ENCODE results near the gene ELN. TPM values are rescaled to one million over a fixed set of nuclear protein-coding genes. Genes with fewer than 3 reads are reported as not detected.

ELN gene
- polyA plus RNA-seq, 1 donor (not counting 4 experiments of a cell fraction or from before 2014, with no cell fraction given): not detected

DNA sequence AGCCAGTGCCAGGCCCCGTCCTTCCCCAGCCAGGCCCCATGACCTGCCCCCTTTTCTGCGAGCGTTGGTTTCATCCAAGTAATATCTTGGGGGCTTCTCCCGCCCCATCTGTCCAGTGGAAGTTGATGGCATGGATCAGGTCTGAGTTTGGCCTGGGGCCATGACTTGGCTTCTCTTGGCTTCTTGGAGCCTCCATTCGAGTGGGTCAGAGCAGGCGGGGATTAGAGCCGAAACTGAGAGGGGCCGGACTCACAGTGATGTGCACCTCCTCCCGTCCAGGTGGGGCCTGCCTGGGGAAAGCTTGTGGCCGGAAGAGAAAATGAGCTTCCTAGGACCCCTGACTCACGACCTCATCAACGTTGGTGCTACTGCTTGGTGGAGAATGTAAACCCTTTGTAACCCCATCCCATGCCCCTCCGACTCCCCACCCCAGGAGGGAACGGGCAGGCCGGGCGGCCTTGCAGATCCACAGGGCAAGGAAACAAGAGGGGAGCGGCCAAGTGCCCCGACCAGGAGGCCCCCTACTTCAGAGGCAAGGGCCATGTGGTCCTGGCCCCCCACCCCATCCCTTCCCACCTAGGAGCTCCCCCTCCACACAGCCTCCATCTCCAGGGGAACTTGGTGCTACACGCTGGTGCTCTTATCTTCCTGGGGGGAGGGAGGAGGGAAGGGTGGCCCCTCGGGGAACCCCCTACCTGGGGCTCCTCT, 40.6 kb downstream of the ELN start:
- Histone ChIP-seq H3K9ac (ENCODE audit: control insufficient read depth, extremely low read depth, insufficient read depth, low read length) (no peak overlapping the region), H4K20me1 (ENCODE audit: control insufficient read depth, extremely low read depth, insufficient read depth, low read length) (no peaks in the 10 kb centered on the region), H3K4me2 (ENCODE audit: control insufficient read depth, extremely low read depth, insufficient read depth, low read depth, low read length) (no peak overlapping the region), H3K4me3 (ENCODE audit: control insufficient read depth in 2 of 3, extremely low read depth in 1 of 3, insufficient read depth in 2 of 3, low read depth in 1 of 3, low read length in 3 of 3) (no peak overlapping the region), H3K27ac (ENCODE audit: control insufficient read depth, insufficient read depth, low read length) (no peak overlapping the region), H3K79me2 (ENCODE audit: control insufficient read depth, insufficient read depth, low read length) (no peaks in the 10 kb centered on the region), H3K4me1 (ENCODE audit: control insufficient read depth, extremely low read depth, insufficient read depth, low read length) (no peaks in the 10 kb centered on the region), H3K9me3 (ENCODE audit: control insufficient read depth, low read depth, low read length) (no peaks in the 10 kb centered on the region), H3K36me3 (ENCODE audit: control insufficient read depth in 2 of 2, extremely low read depth in 1 of 2, insufficient read depth in 2 of 2, low read length in 2 of 2) (no peaks in the 10 kb centered on the region), H2AFZ (ENCODE audit: control insufficient read depth, low read length) (no peak overlapping the region), H3K9me1 (ENCODE audit: control insufficient read depth, extremely low read depth, insufficient read depth, low read length) (no peaks in the 10 kb centered on the region), H3K27me3 (ENCODE audit: control insufficient read depth, extremely low read depth, insufficient read depth, low read length) (no peaks in the 10 kb centered on the region)
- DNase-seq (ENCODE audit: low read depth, low spot score): no peak
- dilution Hi-C loops (cut with MboI; ENCODE audit: extremely low pct_ligation_motif_present, low sequenced_read_pairs): no loop called here
- TF ChIP-seq, protein P1, sequence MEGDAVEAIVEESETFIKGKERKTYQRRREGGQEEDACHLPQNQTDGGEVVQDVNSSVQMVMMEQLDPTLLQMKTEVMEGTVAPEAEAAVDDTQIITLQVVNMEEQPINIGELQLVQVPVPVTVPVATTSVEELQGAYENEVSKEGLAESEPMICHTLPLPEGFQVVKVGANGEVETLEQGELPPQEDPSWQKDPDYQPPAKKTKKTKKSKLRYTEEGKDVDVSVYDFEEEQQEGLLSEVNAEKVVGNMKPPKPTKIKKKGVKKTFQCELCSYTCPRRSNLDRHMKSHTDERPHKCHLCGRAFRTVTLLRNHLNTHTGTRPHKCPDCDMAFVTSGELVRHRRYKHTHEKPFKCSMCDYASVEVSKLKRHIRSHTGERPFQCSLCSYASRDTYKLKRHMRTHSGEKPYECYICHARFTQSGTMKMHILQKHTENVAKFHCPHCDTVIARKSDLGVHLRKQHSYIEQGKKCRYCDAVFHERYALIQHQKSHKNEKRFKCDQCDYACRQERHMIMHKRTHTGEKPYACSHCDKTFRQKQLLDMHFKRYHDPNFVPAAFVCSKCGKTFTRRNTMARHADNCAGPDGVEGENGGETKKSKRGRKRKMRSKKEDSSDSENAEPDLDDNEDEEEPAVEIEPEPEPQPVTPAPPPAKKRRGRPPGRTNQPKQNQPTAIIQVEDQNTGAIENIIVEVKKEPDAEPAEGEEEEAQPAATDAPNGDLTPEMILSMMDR (optimal IDR thresholded peaks at IDR 0.05 in 1 of 3, IDR thresholded peaks at IDR 0.05 in 1 of 3, conservative IDR thresholded peaks at IDR 0.05 in 1 of 3; ENCODE audit: extremely low read depth in 1 of 3, insufficient read depth in 2 of 3, low read length in 3 of 3): no peak
- TF ChIP-seq EZH2 (IDR thresholded peaks at IDR 0.05; ENCODE audit: low read length): no peak
- FAIRE-seq: no peak

DNA sequence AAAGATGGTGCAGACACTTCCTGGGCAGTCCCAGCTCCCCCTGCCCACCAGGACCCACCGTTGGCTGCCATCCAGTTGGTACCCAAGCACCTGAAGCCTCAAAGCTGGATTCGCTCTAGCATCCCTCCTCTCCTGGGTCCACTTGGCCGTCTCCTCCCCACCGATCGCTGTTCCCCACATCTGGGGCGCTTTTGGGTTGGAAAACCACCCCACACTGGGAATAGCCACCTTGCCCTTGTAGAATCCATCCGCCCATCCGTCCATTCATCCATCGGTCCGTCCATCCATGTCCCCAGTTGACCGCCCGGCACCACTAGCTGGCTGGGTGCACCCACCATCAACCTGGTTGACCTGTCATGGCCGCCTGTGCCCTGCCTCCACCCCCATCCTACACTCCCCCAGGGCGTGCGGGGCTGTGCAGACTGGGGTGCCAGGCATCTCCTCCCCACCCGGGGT, 41.1 kb downstream of the ELN start:
- H4K20me1 ChIP-seq (ENCODE audit: control insufficient read depth, extremely low read depth, insufficient read depth, low read length): no peaks in the 10 kb centered on the region
- no peaks in the 10 kb centered on the region for H3K9me1 ChIP-seq (ENCODE audit: control insufficient read depth, extremely low read depth, insufficient read depth, low read length)
- H3K79me2 ChIP-seq (ENCODE audit: control insufficient read depth, insufficient read depth, low read length): no peaks in the 10 kb centered on the region
- no peak overlapping the region for H3K27ac ChIP-seq (ENCODE audit: control insufficient read depth, insufficient read depth, low read length)
- no peak overlapping the region for H3K4me2 ChIP-seq (ENCODE audit: control insufficient read depth, extremely low read depth, insufficient read depth, low read depth, low read length)
- no peak overlapping the region for H2AFZ ChIP-seq (ENCODE audit: control insufficient read depth, low read length)
- H3K36me3 ChIP-seq (ENCODE audit: control insufficient read depth in 2 of 2, extremely low read depth in 1 of 2, insufficient read depth in 2 of 2, low read length in 2 of 2): no peaks in the 10 kb centered on the region
- no peaks in the 10 kb centered on the region for H3K4me1 ChIP-seq (ENCODE audit: control insufficient read depth, extremely low read depth, insufficient read depth, low read length)
- DNase-seq (ENCODE audit: low read depth, low spot score) (no peak), FAIRE-seq (no peak)
- no peaks in the 10 kb centered on the region for H3K9me3 ChIP-seq (ENCODE audit: control insufficient read depth, low read depth, low read length)
- H3K27me3 ChIP-seq (ENCODE audit: control insufficient read depth, extremely low read depth, insufficient read depth, low read length): no peaks in the 10 kb centered on the region
- no peak overlapping the region for H3K9ac ChIP-seq (ENCODE audit: control insufficient read depth, extremely low read depth, insufficient read depth, low read length)
- no peak overlapping the region for H3K4me3 ChIP-seq (ENCODE audit: control insufficient read depth in 2 of 3, extremely low read depth in 1 of 3, insufficient read depth in 2 of 3, low read depth in 1 of 3, low read length in 3 of 3)
- dilution Hi-C loops (cut with MboI; ENCODE audit: extremely low pct_ligation_motif_present, low sequenced_read_pairs): no loop called here
- TF ChIP-seq, protein P1 (optimal IDR thresholded peaks at IDR 0.05 in 1 of 3, IDR thresholded peaks at IDR 0.05 in 1 of 3, conservative IDR thresholded peaks at IDR 0.05 in 1 of 3; ENCODE audit: extremely low read depth in 1 of 3, insufficient read depth in 2 of 3, low read length in 3 of 3): no peak
- no peak for TF ChIP-seq EZH2 (IDR thresholded peaks at IDR 0.05; ENCODE audit: low read length)
